Measurements from ENCODE around the gene NEDD8.

DNA sequence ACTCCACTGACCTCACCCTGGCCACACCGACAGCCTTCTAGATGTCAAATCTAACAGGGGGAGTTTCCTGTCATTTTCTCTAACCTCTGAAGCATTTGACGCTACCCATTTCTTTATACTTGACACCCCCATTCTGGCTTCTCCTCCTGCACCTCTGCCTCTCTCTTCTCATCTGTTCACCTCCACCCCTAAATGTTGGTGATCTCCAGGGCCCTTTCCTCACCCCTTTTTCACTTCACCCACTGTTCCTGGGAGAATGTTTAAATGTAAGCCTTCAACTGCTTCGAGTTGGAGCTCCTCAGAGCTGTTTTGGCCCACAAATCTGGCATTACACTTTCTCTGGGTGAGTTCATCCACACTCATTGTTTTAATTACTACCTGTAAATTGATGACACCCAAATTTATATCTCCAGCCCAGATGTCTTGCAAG is 39.7 kb upstream of the NEDD8 start:
- no peak for TF ChIP-seq SIN3A (IDR thresholded peaks at IDR 0.05; ENCODE audit: borderline replicate concordance, insufficient read depth, low read length)
- TF ChIP-seq, protein P1, sequence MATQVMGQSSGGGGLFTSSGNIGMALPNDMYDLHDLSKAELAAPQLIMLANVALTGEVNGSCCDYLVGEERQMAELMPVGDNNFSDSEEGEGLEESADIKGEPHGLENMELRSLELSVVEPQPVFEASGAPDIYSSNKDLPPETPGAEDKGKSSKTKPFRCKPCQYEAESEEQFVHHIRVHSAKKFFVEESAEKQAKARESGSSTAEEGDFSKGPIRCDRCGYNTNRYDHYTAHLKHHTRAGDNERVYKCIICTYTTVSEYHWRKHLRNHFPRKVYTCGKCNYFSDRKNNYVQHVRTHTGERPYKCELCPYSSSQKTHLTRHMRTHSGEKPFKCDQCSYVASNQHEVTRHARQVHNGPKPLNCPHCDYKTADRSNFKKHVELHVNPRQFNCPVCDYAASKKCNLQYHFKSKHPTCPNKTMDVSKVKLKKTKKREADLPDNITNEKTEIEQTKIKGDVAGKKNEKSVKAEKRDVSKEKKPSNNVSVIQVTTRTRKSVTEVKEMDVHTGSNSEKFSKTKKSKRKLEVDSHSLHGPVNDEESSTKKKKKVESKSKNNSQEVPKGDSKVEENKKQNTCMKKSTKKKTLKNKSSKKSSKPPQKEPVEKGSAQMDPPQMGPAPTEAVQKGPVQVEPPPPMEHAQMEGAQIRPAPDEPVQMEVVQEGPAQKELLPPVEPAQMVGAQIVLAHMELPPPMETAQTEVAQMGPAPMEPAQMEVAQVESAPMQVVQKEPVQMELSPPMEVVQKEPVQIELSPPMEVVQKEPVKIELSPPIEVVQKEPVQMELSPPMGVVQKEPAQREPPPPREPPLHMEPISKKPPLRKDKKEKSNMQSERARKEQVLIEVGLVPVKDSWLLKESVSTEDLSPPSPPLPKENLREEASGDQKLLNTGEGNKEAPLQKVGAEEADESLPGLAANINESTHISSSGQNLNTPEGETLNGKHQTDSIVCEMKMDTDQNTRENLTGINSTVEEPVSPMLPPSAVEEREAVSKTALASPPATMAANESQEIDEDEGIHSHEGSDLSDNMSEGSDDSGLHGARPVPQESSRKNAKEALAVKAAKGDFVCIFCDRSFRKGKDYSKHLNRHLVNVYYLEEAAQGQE (IDR thresholded peaks at IDR 0.05; ENCODE audit: insufficient read depth in 1 of 2, low read depth in 2 of 2, low read length in 2 of 2): no peak

Measured in PFSK-1 (cell line).